HepG2 (cell line): ENCODE data around the gene TOGARAM1. TPM values are rescaled to one million over a fixed set of nuclear protein-coding genes. Genes with fewer than 3 reads are reported as not detected.

Source experiments
- ATF3 ChIP-seq: sonication (generic); formaldehyde crosslinking; IDR thresholded peaks from 2 replicates; pipeline ENCODE4 v1.4.0; 2020; ENCODE audit warnings: missing genetic modification reagents
- ELF4 ChIP-seq: sonication (generic); formaldehyde crosslinking; IDR thresholded peaks from 2 replicates; pipeline ENCODE4 v1.5.0; 2020; ENCODE audit warnings: missing genetic modification reagents, mild to moderate bottlenecking, moderate library complexity, borderline replicate concordance
- FOXK1 ChIP-seq: sonication (generic); formaldehyde crosslinking; IDR thresholded peaks from 2 replicates; pipeline ENCODE4 v1.4.0; 2020; ENCODE audit warnings: low read depth, missing genetic modification reagents, borderline replicate concordance
- GATAD2A ChIP-seq: IDR thresholded peaks from 2 replicates; pipeline ENCODE4 v1.6.1; 2016
- GFI1 ChIP-seq: sonication (generic); formaldehyde crosslinking; IDR thresholded peaks from 2 replicates; pipeline ENCODE4 v1.5.0; 2020; ENCODE audit warnings: missing genetic modification reagents, mild to moderate bottlenecking, borderline replicate concordance
- HOXA7 ChIP-seq: sonication (generic); formaldehyde crosslinking; IDR thresholded peaks from 2 replicates; pipeline ENCODE4 v1.8.1; 2022; ENCODE audit warnings: mild to moderate bottlenecking, missing genetic modification reagents, moderate library complexity
- PCBP1 ChIP-seq: fragments of 200-400 bp; formaldehyde crosslinking; IDR thresholded peaks from 2 replicates; pipeline ENCODE4 v1.6.1; 2017; ENCODE audit warnings: mild to moderate bottlenecking, low read depth, low read length, borderline replicate concordance
- RBAK ChIP-seq: sonication (generic); formaldehyde crosslinking; IDR thresholded peaks from 2 replicates; pipeline ENCODE4 v1.5.1; 2020; ENCODE audit warnings: mild to moderate bottlenecking, missing genetic modification reagents
- RBM39 ChIP-seq: fragments of 200-400 bp; formaldehyde crosslinking; IDR thresholded peaks from one replicate; pipeline ENCODE4 v1.6.1; 2018; ENCODE audit warnings: antibody characterized with exemption, mild to moderate bottlenecking, low read depth, low read length; ENCODE audit not compliant: poor library complexity, severe bottlenecking
- RFX1 ChIP-seq: fragments of 450-650 bp; IDR thresholded peaks from 2 replicates; pipeline ENCODE4 v1.6.1; 2017
- YY1 ChIP-seq: IDR thresholded peaks from 2 replicates; pipeline ENCODE4 v1.6.1; 2011; ENCODE audit warnings: low read length, low read depth, moderate library complexity, mild to moderate bottlenecking; ENCODE audit not compliant: insufficient read depth, insufficient replicate concordance
- ZFX ChIP-seq: sonication (generic); formaldehyde crosslinking; IDR thresholded peaks from 2 replicates; pipeline ENCODE4 v1.4.0; 2020; ENCODE audit warnings: mild to moderate bottlenecking, low read depth, missing genetic modification reagents, moderate library complexity
- ZNF17 ChIP-seq: sonication (generic); formaldehyde crosslinking; IDR thresholded peaks from 2 replicates; pipeline ENCODE4 v1.5.0; 2020; ENCODE audit warnings: mild to moderate bottlenecking, missing genetic modification reagents
- ZNF230 ChIP-seq: sonication (generic); formaldehyde crosslinking; IDR thresholded peaks from 2 replicates; pipeline ENCODE4 v1.4.0; 2020; ENCODE audit warnings: mild to moderate bottlenecking, missing genetic modification reagents
- ZNF296 ChIP-seq: sonication (generic); formaldehyde crosslinking; conservative IDR thresholded peaks from 2 replicates; pipeline ENCODE4 v1.5.0; 2020; ENCODE audit warnings: mild to moderate bottlenecking, missing genetic modification reagents
- ZNF451 ChIP-seq: sonication (generic); formaldehyde crosslinking; IDR thresholded peaks from 2 replicates; pipeline ENCODE4 v1.5.0; 2020; ENCODE audit warnings: mild to moderate bottlenecking, missing genetic modification reagents
- ZNF574 ChIP-seq: sonication (generic); formaldehyde crosslinking; IDR thresholded peaks from 2 replicates; pipeline ENCODE4 v1.4.0; 2020; ENCODE audit warnings: missing genetic modification reagents
- ZNF589 ChIP-seq: sonication (generic); formaldehyde crosslinking; conservative IDR thresholded peaks from 2 replicates; pipeline ENCODE4 v1.8.0; 2022; ENCODE audit warnings: mild to moderate bottlenecking, moderate library complexity, missing genetic modification reagents
- ZNF605 ChIP-seq: sonication (generic); formaldehyde crosslinking; IDR thresholded peaks from 2 replicates; pipeline ENCODE4 v1.8.0; 2022; ENCODE audit warnings: mild to moderate bottlenecking, missing genetic modification reagents
- ZSCAN30 ChIP-seq: sonication (generic); formaldehyde crosslinking; IDR thresholded peaks from 2 replicates; pipeline ENCODE4 v1.5.0; 2020; ENCODE audit warnings: mild to moderate bottlenecking, missing genetic modification reagents
- polyA plus RNA-seq, 8 experiments: library from polyadenylated mRNA; depleted of rRNA in 3 of 8; stranded (reverse) in 7 of 8; unstranded in 1 of 8; fragments of >200 nt; fragmentation: Illumina TruSeq in 4 of 8; extraction: Trizol in 4 of 8; gene quantifications; 2 replicates each; pipeline versions ENCODE4 v1.2.1 to v1.2.3, GENCODE V29; 2011 to 2016; ENCODE audit warnings: low read depth in 4 of 8, missing spikeins in 1 of 8, mixed read lengths in 1 of 8; ENCODE audit not compliant: insufficient read depth in 1 of 8
- total RNA-seq, 5 experiments: library from RNA; depleted of rRNA; stranded (reverse); fragments of >200 nt; fragmentation: Illumina TruSeq; extraction: Trizol; gene quantifications; 2 replicates each; pipeline ENCODE4 v1.2.3, GENCODE V29; 2016; ENCODE audit warnings: low read depth in 1 of 5
- TF ChIP-seq, protein P1 (sequence below): sonication (generic); formaldehyde crosslinking; IDR thresholded peaks from 2 replicates; pipeline ENCODE4 v1.5.0; 2020; ENCODE audit warnings: missing genetic modification reagents
- TF ChIP-seq, protein P2 (sequence below): sonication (generic); formaldehyde crosslinking; IDR thresholded peaks from 2 replicates; pipeline ENCODE4 v1.4.0; 2020; ENCODE audit warnings: missing genetic modification reagents

TOGARAM1 gene
- total and polyA plus RNA-seq, 2 of the 13 experiments (the other 11 are each of a cell fraction or from before 2014, with no cell fraction given) = 5.6 to 9.8 TPM

- TF ChIP-seq ZNF589 (CRISPR knock-in tag) = no peak
- no peak for TF ChIP-seq GATAD2A (CRISPR knock-in tag)
- TF ChIP-seq RFX1 = no peak
- TF ChIP-seq ZSCAN30 (CRISPR knock-in tag) = no peak
- TF ChIP-seq PCBP1 = 0 out of 2 replicates have a peak, but pooled peaks have one; percentile 54
- TF ChIP-seq GFI1 (CRISPR knock-in tag) = no peak
- TF ChIP-seq ZFX (CRISPR knock-in tag) = peak; percentile 98
- TF ChIP-seq ATF3 (CRISPR knock-in tag) = no peak
- TF ChIP-seq ZNF230 (CRISPR knock-in tag) = peak; percentile 62; the same call in 1 of the 2 replicates
- no peak for TF ChIP-seq RBM39
- TF ChIP-seq, protein P1, sequence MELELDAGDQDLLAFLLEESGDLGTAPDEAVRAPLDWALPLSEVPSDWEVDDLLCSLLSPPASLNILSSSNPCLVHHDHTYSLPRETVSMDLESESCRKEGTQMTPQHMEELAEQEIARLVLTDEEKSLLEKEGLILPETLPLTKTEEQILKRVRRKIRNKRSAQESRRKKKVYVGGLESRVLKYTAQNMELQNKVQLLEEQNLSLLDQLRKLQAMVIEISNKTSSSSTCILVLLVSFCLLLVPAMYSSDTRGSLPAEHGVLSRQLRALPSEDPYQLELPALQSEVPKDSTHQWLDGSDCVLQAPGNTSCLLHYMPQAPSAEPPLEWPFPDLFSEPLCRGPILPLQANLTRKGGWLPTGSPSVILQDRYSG = no peak
- TF ChIP-seq ZNF605 (CRISPR knock-in tag) = no peak
- TF ChIP-seq ZNF574 (CRISPR knock-in tag) = peak; percentile 37
- no peak for TF ChIP-seq ELF4 (CRISPR knock-in tag)
- TF ChIP-seq HOXA7 (CRISPR knock-in tag) = no peak
- TF ChIP-seq ZNF451 (CRISPR knock-in tag) = peak; percentile 76; the same call in 1 of the 2 replicates
- TF ChIP-seq, protein P2, sequence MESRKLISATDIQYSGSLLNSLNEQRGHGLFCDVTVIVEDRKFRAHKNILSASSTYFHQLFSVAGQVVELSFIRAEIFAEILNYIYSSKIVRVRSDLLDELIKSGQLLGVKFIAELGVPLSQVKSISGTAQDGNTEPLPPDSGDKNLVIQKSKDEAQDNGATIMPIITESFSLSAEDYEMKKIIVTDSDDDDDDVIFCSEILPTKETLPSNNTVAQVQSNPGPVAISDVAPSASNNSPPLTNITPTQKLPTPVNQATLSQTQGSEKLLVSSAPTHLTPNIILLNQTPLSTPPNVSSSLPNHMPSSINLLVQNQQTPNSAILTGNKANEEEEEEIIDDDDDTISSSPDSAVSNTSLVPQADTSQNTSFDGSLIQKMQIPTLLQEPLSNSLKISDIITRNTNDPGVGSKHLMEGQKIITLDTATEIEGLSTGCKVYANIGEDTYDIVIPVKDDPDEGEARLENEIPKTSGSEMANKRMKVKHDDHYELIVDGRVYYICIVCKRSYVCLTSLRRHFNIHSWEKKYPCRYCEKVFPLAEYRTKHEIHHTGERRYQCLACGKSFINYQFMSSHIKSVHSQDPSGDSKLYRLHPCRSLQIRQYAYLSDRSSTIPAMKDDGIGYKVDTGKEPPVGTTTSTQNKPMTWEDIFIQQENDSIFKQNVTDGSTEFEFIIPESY (CRISPR knock-in tag) = no peak
- TF ChIP-seq RBAK = no peak
- peak; percentile 27; the same call in 1 of the 2 replicates for TF ChIP-seq FOXK1 (CRISPR knock-in tag)
- TF ChIP-seq YY1 = peak; percentile 60
- TF ChIP-seq ZNF17 (CRISPR knock-in tag) = no peak
- no peak for TF ChIP-seq ZNF296
Observed at GRCh38 chr14:45083976-45084722, 122.2 kb downstream of the TOGARAM1 start, which contains the start of gene PRPF39 (continued).
